Neural progenitor cell (in vitro differentiated cells): ENCODE measurements around the gene ASIC2.

Experiments used
- CTCF ChIP-seq: fragments of 200-600 bp; sonication (generic); IDR thresholded peaks from 2 replicates; pipeline ENCODE4 v1.5.1; 2017; ENCODE audit warnings: antibody characterized with exemption, mild to moderate bottlenecking
- EZH2 ChIP-seq: fragments of 200-600 bp; sonication (generic); IDR thresholded peaks from 2 replicates; pipeline ENCODE4 v1.6.1; 2017; ENCODE audit warnings: antibody characterized with exemption, mild to moderate bottlenecking, moderate library complexity
- EZH2phosphoT487 ChIP-seq: fragments of 200-600 bp; sonication (generic); IDR thresholded peaks from 2 replicates; pipeline ENCODE4 v1.6.1; 2017; ENCODE audit warnings: antibody characterized with exemption

DNA sequence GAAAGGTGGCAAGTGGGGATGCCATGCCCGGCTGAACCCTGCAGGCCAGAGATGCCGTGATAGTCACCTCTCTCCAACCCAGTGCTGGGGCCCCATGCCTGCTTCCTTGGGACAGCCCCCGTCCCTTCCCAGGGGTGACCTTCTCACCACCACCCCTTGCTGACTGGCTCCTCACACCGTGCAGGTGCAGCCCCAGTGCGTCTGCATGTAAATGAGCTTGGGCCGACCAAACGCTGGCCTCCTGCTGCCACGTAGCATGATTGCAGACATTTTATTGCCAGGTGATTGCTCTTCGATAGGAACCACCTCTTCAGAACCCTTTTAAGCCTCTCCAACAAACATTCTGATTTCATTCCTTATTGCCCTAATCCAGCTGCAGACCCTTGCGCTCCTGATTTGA lies 32.5 kb downstream of the ASIC2 start:
- TF ChIP-seq CTCF (no peak), EZH2 (no peak), EZH2phosphoT487 (no peak)
